CD4-positive, alpha-beta T cell treated with Interleukin-17A for 4 hours (primary cell): ENCODE results near the gene SMIM44.

Experiments
- DNase-seq: peaks from one replicate; pipeline ENCODE4 v3.0.0-alpha.2; 2020; ENCODE audit warnings: mixed read lengths

Gene SMIM44

DNA sequence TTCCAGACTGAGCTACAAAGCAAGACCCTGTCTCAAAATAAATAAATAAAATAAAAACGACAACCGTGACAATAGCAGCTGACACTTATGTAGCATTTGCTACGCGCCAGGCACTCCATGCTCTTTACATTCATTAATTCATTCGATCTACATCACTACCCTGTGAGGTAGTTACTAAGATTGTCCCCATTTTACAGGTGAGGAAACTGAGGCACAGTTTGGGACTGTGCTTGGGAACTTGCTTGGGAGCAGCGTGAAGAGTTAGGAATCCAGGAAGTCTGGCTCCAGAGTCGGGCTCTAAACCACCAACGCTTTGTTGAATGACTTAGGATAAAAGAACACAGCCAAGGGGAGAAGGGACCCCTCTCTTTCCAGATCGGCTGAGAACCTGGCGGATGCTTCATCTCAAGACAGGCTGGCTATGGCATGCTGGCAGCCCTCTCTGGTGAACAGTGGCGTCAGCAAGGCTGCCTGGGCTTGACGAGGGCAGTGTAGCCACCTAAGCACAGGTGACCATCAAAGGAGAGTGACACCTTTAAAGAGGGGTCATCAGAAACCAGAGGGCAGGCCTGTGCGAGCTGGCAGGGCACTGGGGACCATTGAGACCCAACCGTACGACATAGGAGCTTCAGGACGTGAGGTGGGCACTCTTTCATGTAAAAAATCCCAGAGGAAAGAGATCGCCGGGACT lies 16.6 kb upstream of the SMIM44 start:
- no peak for DNase-seq

DNA sequence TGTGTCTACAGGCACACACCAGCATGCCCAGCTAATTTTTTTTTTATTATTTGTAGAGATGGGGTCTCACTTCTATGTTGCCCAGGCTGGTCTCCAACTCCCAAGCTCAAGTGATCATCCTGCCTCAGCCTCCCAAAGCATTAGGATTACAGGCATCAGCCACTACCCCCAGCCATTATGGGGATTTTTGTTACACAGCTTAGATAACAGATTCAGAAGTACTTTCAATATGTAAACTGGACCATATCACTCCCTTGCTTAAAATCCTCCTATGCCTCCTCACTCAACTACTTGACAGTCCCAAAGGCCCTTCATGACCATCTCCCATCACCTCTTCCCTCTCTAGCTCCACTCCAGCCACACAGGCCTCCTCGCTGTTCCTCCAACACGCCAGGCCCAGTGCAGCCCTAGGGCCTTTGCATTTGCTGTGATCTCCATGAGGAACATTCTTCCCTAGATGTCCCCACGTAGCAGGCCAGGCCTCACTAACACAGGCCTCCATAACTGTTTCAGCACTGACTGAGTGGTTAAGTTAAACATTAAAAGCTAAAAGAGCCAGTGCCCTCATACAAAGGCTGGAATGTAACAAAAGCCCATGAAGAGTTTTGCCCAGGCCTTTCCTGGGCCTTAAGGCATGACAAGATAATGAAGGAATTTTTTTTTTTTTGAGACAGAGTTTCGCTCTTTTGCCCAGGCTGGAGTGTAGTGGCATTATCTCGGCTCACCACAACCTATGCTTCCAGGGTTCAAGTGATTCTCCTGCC lies 14.7 kb upstream of the SMIM44 start:
- DNase-seq, result no peak

DNA sequence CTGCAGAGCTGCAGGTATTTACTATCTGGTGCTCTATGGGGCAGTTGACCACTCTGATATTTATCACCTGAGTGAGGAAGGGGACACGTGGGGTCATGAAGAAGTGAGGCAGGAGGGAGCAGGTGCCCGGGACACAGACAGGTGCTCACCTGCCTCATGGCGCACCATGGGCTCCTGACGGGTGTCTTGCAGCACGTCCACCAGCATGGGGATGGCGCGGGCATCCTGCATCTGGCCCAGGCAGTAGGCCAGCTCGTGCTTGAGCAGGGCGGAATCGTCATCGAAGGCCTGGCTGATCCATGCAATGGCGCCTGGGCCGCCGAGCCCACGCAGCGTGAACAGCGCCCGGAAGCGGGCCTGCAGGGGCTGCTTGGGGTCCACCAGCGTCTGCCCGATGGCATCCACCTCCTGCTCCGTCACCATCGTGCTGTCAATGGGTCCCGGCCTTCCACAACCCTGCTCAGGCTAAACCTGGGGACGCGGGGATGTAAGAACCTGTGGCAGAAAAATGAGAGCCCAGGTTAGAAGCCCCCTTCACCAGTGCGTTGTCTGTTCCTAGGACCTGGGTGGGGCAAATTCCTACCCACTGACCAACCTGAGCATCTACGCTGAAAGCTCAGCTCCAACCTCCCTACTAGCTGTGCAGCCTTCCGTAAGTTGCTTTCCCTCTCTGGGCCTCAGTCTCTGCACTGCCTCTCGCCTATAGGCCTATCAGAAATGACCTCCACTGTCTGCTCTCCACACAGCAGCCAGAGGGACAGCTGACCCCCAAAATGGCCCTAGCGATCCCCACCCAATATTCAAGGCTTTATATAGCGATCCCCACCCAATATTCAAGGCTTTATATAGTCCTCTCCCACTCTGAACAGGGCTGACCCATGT lies 13.4 kb upstream of the SMIM44 start:
- DNase-seq, result no peak

DNA sequence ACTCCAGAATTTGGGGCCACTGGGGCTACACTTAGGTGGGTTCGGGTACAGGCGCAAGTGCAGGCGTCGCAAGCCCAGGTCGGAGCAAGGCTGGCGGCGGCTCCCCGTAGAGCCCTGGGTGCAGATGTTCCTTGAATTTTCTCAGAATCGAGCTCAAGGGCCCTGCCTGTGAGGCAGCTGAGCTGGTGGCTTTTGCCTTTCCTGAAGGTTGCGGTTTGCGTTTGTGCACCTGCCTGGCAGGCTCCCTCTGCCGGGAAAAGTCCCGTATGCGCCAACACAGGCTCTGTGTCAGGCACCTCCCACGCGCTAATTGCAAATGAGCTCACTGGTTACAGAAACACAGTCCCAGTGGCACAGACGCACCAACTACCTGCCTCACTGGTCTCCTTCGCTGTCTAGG lies 11.3 kb upstream of the SMIM44 start:
- DNase-seq, result peak; percentile 70

DNA sequence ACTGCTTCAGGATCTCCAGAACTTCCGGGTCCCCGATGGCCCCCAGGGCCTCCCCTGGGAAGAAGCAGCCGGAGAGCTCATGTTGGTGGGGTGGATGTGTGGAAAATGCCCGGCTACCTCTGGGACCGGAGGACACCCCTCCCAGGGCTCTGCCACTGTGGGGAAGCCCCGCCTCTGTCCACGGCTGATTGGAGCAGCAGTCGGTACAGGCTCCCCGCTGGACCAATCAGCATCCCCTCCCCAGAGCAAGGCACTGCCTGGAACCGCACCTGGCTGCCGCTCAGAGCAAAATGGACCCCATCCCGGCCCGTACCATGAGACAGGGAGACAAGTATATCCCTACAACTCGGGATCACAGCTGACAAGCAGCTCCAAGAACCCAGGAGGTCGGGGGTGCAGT lies 10.8 kb upstream of the SMIM44 start:
- DNase-seq, result peak; percentile 25

DNA sequence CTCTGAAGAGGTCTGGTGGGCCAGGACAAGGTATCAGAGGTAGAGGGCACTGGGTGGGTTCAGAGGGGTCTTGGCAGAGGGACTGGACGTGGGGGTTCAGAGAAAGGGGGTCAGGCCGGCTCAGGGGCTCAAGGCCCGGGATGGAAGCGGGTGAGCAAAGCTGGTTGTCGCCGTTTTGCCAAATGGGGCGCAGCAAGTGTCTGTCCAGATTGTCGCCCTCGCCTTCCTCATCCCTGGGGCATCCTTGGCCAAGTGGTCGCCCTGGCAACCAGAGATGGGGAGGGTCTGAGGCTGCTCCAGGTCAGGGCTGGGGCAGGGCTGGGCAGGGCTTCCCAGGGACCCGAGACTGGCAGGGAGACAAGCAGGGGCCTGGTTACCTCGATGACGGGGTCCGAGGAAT lies 10.4 kb upstream of the SMIM44 start:
- DNase-seq, result no peak

DNA sequence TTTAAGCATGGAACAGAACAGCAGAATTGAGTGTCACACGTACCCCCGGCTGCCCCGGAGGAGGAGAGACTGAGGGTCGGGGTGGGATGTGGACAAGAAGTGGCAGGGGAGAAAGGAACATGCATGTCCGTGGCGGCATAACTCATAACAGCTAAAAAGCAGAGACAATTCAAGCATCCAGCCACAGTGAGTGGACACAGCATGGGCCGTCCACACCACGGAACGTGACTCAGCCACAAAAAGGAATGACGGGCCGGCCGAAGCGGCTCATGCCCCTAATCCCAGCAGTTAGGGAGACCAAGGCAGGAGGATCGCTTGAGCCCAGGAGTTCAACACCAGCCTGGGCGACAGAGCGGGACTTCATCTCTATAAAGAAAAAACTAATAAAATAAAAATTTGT lies 9.7 kb upstream of the SMIM44 start:
- no peak for DNase-seq

DNA sequence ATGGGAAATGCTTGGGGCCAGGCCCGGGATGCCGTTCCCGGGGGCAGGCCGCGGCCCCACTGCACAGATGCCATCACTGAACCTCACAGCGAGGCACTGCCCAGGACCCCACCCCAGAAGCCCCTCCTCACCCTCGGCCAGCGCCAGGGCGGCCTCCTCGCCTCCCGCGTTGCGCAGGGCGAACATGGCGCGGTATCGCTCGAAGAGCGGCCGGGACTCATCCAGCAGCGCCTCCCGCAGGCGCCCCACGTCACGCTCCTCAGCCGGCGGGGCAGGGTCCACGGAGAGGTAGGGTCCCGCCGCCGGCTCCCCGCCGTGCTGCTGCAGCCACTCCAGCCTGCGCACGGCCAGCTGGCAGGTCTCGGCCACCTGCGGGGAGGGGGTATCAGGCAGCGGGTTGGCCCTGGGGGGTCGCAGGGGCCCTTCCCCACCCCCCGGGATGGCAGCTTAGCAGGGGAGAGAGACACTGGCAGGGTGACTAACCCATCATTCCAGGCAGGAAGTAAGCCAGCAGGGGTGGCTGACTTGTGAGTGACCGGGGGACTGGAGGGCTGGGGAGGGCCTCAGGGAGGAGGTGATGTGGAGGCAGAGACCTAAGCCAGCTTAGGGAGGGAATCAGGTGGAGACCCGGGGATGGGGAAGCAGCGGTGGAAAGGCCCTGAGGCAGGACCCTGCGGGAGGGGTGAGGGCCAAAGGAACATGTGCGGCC lies 9.0 kb upstream of the SMIM44 start:
- no peak for DNase-seq

DNA sequence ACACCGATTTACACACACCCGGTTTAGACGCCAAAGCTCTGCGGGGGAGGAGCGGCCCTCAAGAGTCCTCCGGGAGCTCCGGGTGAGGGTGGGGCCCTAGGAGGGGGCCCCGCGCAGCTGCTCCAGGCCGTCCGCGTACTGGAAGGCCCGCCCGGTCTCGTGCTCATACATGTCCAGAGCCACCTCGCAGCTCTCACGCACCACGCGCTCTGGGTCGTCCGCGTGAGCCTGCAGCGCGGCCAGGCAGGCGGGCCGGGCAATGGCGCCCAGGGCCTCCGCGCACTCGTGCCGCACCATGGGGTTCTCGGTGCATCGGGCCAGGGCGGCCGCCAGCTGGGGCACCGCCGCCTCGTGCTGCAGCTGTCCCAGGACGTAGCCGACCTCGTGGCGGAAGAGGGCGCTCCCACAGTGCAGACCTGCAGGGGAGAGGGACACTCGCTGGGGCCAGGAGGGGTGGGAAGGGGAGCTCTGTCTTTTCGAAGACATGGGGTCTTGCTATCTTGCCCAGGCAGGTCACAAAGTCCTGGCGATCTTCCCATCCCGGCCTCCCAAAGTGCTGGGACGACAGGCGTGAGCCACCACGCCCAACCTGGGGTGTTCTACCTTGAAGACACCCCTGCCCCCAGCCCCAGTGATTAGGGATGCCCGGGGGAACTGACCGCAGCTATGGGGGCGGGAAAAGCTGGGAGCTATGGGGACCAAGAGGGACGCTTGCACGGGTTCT lies 8.3 kb upstream of the SMIM44 start:
- no peak for DNase-seq

DNA sequence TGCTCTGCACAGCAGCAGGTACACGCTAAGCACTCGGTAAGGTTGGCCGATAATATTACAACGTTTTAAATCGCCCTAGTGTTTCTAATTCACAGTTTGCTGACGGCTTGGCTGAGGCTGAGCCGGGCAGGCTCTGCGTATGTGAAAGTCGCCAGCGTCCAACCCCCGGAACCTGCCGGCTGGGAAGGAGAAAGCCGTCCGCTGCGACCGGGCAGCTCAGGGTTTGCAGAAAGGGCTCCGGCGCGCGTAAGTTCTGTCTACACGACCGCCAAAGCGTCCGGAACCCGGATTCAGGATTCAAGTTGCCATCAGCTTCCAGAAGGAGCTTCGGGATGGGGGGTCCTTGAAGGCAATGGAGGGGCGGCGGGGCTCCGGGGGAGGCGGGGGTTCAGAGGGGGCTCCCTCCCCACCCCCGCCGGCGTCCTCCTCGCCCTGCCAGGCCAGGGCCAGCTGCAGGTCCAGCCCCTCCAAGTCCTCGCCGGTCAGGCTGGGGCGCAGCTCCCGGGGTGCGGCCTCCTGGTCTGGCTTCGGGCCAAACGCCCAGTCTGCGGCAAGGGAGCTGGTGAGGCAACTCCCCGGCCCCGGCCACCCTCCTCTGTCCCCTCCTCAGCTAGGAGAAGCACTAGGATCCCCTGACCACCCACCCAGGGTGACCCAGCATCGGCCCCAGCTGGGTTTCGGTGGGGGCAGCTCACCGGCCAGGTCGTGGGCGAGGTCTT lies 575 bp downstream of the SMIM44 start:
- no peak for DNase-seq

DNA sequence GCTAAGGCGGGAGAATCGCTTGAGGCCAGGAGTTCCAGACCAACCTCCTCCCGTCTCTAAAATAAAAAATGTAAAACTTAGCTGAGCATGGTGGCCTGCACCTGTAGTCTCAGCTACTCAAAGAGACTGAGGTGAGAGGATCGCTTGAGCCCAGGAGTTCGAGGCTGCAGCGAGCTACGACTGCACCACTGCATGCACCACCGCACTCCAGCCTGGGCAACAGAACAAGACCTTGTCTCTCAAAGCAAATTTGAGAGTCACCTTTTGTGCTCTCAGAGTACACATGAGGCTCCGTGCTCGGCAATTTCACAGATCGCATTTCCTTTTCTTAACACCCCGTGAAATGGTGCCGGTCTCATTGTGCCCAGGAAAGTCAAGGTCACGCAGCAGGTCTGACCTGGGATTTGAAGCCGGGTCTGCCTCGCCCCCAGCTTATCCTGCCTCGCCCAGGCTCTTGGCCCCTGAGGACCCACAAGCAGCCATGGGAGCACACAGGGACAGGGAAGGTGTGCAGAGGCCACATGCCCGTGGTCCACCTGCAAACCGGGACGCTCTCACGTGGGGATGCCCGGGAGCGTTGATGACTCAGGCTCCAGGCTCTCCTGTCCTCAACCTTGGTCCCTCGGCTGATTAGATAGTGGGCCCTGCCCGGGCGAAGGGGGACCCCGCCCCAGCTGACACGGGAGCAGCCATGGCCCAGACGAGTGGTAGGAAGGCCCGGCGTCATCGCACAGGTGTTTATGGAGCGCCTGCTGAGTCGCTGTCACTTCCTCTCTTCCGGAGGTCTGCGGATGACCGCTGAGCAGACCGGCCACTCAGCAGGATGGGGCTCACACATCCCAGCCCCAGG lies 1.8 kb downstream of the SMIM44 start:
- DNase-seq, result no peak

DNA sequence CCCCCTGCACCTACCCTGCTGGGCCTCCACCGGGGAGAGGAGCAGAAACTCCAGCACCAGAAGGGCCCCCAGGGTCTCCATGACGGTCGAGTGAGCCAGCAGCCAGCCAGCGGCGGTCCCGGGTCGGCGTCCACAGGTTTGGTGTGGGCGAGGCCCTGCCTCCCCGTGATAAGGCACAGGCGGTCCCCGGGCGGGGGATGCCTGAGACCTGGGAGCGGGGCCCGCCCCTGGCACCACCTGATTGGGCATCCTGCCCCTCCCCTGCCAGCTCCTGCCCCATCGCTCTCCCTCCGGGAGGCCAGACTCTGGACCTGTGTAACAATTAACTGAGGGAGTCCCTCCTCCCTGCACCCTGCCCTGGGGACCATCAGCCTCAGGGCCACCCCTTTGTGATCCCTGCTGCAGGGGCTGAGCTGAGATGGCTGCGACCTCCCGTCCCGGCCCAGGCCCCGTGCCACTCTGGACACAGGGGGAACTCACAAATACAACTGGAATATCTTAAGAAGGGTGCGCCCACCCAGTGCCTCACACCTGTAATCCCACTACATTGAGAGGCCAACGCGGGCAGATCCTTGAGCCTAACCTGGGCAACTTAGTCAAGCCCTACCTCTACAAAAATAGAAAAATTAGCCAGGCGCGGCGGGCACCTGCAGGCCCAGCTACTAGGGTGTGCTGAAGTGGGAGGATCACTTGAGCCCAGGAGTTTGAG lies 2.7 kb downstream of the SMIM44 start, which contains the start of gene SMIM24:
TSS of gene SMIM24 (minus strand) at position 143 of the 709 bp plus-strand sequence. CDS start at position 81, 62 bp downstream.
- no peak for DNase-seq

DNA sequence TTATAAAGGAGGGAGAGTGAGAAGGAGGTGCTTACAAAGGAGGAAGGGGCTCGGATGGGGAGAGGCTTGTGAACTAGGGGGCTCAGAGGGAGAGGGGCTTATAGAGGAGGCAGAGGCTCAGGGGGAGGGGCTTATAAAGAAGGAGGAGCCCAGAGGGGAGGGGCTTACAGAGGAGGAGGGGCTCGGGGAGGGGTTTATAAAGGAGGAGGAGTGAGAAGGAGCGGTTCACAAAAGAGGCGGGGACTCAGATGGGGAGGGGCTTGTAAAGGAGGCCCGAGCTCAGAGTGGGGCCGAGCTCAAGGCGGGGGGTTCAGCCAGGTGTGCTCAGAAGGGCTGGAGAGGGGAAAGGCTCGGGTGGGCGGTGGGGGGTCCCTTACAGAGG lies 3.4 kb downstream of the SMIM44 start:
- peak; percentile 25 for DNase-seq

DNA sequence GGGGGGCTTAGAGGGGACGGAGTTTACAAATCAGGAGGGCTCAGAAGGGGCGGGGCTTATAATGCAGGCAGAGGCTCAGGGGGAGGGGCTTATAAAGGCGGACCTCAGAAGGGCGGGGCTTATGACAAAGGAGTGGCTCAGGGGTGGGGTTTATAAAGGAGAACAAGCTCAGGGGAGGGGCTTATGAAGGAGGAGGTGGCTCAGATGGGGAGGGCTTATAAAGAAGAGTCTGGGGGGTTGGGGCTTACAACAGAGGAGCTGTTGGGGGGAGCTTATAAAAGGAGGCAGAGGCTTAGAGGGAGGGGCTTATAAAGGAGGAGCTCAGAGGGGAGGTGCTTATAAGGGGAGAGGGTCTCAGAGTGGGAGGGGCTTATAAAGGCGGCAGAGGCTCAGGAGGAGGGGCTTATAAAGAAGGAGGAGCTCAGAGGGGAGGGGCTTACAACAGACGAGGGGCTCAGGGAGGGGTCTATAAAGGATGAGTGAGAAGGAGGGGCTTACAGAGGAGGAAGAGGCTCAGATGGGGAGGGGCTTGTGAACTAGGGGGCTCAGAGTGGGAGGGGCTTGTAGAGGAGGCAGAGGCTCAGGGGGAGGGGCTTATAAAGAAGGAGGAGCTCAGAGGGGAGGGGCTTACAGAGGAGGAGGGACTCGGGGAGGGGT lies 3.9 kb downstream of the SMIM44 start:
- DNase-seq, result peak; percentile 44

DNA sequence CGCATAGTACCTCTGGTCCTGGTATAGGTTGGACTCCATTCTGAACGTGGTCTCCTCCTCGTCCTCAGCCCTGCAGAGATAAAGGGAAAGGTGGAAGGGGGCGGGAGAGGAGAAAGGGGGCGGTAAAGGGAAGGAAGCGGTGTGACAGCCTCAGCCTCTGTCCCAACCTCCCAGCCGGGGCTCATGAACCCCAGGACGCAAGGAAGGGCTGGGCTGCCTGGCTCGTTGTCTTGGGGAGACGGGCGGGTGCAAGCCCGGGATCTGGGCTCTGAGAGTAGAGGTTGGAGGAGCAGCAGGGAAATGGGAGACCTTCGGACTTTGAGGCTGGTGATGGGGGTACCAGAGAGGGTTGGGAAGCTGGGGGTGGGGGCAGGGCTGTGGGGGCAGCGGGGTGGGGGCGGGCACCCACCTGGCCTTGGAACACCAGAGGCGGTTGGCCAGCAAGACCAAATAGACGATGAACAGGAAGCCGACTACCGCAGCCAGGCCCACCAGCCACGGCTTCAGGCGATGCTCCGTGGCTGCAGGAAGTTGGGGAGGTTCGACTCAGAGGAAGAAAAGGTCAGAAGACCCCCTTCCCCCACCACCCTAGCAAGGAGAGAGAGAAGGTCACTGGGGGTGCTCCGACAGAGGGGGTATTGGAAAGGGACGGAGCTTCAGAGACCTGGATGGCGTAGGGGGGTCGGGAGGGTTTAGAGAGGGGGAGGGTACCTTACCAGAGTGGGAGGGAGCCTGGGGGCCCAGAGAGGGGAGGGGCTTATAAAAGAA lies 4.6 kb downstream of the SMIM44 start:
- peak; percentile 28 for DNase-seq

DNA sequence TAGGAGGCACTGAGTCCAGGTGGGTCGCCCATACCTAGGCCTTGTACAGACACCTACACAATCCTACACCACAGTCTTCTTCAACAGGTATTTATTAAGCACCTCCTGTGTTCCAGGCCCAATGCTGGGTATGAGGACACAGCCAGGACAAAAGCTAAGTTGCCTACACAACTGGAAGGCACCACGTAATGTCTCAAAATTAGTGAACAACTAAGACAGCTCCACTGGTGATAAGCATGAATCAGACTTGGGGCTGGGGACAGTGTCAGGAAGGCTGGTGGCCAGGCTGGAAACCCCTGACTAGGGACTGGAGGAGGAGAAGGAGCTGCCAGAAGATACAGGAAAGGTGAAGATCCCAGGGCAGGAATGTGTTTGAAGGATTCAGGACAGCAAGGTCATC lies 5.3 kb downstream of the SMIM44 start:
- DNase-seq, result no peak

DNA sequence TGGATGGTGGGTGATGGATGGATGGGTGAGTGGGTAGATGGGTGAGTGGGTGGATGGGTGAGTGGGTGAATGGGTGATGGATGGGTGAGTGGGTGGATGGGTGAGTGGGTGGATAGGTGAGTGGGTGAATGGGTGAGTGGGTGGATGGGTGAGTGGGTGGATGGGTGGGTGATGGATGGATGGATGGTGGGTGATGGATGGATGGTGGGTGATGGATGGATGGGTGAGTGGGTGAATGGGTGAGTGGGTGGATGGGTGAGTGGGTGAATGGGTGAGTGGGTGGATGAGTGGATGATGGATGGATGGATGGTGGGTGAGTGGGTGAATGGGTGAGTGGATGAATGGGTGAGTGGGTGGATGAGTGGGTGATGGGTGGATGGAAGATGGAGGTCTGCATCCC lies 5.7 kb downstream of the SMIM44 start:
- DNase-seq, result no peak

DNA sequence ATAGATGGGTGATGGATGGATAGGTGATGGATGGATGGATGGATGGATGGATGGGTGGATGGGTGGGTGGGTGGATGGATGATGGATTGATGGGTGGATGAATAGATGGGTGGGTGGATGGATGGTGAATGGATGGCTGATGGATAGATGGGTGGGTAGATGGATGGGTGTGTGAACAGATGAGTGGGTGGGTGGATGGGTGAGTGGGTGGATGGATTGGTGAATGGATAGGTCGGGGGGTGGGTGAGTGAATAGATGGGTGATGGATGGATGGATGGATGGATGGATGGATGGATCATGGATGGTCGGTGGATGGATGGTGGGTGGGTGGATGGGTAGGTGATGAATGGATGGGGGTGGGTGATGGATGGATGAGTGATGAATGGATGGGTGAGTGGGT lies 6.4 kb downstream of the SMIM44 start:
- no peak for DNase-seq
